Embryonic facial prominence (tissue), 1 donor: ENCODE data around the gene GALNT18.

Source experiments
- DNase-seq: peaks from one replicate; pipeline ENCODE4 v3.0.0-alpha.2; 2016; ENCODE audit errors: extremely low spot score

The GALNT18 gene

GRCh38 chr11:11436715-11437313, 185.0 kb downstream of the GALNT18 start:
- no peak for DNase-seq

DNA sequence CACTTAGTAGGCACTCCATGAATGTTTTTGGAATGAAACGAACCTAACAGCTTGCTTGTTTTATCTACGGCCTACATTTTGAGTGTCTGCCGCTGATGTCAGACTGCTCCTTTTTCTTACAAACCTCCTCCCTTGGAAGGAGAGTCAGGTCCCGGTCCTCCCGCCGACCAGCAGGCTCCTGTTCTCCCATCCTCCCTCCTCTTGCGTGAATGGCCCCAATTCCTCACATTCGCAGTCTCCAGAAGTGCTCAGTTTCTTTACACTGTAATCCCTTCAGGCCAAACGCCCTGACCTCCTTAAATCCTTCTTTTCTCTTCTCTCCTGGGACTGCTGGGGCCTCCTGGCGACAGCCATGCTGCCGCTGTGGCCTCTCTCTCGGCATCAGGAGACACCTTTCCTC, 186.2 kb downstream of the GALNT18 start:
- no peak for DNase-seq

GRCh38 chr11:11433960-11434359, 187.8 kb downstream of the GALNT18 start:
- no peak for DNase-seq

DNA sequence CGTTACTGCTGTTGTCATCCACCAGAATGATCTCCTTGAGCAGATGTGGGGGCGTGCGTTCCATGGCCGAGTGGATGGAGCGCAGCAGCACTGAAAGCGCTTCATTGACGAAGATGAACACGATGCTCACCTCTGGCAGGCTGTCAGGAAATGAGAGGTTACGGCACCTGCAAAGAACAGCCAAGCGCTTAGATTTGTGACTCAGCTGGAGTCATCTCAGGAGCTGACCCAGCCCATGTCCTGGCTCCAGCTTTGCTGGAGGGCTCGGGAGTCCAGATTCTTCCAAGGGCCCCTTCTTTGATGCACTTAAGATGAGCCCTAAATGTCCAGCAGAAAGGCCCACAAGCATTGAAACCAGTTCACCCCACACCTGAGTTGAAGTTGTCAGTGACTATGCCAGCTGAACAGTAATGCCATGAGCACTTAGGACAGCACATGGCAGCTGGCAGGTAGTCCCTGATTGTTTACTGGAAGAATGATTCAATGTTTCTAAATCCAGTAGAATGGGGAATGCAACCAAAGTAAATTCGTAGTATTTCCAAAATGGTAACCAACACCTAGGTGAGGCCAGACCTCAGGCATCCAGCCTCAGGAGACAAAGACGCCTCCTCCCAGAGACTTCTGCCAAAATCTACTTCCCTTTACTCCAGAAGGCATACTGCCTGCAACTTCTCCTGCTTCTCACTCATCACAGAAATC, 189.0 kb downstream of the GALNT18 start:
- DNase-seq, result no peak

DNA sequence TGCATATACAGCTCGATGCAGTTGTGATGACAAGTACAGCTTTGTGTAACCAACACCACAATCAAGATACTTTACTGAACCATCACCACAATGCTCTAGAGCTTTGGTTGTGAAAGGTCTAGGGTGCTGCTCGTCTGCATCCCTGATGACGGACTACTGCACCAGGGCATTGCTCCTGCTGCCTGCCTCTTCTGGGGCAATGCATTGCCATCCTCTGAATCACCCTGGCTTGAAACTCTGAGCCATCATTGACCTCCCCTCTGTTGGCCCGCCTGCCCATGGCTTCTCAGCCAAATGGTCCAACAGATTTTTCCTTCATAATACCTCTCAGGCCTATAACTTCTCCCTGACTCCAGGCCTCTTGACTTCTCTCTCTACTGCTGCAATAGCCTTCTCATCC, 191.4 kb downstream of the GALNT18 start:
- DNase-seq, result no peak

DNA sequence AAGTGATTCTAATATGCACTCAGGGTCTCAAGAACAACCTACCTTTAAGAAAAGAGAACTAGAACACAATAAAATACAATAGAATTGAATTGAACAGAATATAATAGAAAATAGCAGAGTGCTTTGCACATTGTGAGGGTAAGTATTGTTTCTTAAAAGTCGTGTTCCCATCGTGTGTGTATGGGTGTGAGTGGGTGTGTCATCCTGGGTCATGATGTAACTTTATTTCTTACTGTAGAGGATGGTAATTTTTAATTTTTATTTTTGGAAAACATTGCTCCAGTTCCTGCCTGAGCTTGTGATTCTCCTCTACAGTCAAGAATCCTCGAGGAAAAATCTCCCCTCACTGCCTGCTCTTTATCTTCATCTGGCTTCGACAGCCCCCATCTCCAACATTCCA, 193.1 kb downstream of the GALNT18 start:
- DNase-seq, result no peak

GRCh38 chr11:11427542-11427941, 194.3 kb downstream of the GALNT18 start:
- no peak for DNase-seq

GRCh38 chr11:11427140-11427539, 194.7 kb downstream of the GALNT18 start:
- DNase-seq, result no peak

GRCh38 chr11:11426226-11426952, 195.4 kb downstream of the GALNT18 start:
- DNase-seq, result no peak

DNA sequence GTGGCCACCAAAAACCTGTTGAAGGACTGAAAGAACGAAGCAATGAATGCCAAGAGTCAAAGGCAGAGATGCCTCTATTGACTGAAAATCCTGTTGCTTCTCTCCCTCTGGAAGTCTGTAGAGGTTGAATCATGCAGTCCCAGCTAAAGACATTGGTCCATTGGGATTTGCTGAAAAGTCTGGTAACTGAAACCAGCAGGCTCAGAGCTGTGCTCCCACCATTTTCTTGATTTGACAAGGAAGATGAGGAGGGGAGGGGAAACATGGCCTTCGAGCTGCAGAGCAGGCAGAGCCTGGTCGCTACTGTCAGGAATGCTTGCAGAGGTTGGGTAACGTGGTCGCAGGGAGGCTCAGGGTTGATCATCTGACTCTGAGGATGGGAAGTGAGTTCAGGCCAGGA, 196.0 kb downstream of the GALNT18 start:
- no peak for DNase-seq

DNA sequence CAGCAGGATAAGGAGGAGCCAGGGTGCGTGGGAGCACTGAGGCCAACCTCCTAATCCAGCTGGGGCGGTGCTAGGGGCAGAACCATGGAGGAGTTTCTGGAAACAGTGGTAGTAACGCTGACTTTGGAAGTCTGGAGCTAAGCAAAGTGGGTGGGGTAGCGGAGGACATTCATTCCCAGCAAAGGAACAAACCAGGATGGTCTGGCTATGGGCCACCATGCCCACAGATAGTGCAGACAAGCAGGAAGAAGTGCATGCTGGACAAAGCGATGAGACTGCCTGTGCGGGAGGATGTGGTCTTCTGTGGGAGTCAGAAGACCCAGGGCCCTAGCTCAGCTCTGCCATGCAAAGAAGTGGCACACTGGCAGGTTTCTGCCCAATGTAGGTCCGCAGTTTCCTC, 197.1 kb downstream of the GALNT18 start:
- no peak for DNase-seq

GRCh38 chr11:11422411-11423128, 199.2 kb downstream of the GALNT18 start:
- DNase-seq, result no peak

DNA sequence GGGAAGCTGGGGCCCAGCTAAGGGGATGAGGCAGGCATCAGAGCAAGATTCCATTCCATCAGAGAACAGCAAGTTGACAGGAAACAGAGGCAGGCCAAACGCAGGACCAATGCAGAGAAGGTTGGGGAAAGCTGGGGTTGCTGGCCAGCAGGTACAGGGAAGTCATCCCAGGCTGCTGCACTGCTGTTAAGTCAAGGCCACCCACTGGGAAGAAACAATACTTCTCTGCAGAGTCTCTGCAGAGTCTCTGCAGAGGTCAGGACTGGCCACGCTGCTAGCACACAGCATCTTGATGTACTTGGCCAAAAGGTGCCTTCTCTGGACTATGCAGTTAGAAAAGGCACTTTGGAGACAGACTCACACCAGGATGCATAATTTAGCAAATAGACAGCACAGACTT, 200.3 kb downstream of the GALNT18 start:
- DNase-seq, result no peak

DNA sequence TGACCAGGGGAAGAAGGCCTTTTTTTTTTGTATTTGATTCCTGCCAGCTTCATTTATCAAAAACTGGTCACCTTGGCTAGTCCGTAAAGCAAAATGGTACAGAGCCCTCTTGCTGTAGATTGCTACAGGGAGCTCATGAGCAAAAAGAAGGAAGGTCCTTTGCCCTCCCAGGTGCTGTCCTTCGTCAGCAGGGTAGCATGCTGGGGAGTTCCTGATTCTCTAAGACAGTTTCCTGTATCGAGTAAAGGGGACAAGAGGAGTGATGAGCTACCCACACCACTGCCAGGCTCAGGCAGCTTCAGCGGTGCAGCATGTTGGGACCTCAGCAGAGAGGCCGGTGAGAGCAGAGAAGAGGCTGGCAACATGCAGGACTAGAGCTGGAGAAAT, 200.9 kb downstream of the GALNT18 start:
- DNase-seq, result no peak

DNA sequence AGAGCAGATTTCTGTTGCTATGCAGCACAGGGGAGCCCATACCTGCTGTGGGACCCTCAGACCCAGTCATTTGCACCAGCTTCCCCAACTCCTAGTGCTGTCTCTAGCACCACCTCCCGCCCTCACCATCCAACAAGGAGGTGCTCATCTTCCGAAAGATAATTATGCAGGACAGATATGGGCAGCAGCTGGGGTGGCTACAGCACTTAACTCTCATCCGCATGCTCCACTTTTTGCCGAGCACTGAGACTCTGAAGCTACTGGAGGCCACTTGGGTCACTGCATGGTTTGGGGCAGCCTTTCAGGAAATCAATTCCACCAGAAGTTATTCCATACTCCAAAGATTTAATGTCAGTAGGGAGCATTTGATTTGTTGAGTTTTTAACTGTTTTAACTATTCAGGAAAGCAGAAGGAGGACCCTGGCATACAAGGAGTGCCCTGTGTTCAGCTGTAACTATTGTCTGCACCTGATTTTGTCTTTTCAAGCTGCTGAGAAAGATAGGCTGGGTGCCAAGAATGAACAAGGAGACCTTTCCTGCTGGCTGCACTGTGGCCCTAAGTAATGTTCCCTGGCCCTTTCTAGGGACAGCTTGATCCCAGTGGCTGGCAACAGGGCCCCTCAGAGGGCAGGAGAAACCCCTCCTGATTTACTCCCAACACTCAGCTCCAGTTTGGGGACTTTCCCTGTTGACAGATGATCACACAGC, 201.5 kb downstream of the GALNT18 start:
- no peak for DNase-seq

GRCh38 chr11:11419747-11420146, 202.1 kb downstream of the GALNT18 start:
- DNase-seq, result no peak

DNA sequence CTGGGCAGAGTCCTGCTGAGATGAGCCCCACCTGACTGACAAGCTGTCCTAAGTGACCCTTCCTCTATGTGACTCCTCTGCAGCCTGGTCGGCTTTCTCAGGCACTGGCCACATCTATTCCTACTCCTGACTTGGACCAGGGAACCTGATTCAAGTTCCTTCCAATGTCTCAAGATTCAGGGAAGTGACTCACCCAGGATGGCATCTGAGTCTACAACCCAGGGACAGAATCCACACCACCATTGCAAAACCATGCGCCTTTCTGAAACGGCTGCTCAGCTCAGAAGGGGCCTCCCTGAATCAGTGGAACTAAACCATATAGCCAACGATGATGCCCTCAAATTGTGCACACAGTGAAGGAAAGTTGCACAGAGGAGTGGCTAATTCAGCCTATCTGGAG, 204.9 kb downstream of the GALNT18 start:
- DNase-seq, result no peak

DNA sequence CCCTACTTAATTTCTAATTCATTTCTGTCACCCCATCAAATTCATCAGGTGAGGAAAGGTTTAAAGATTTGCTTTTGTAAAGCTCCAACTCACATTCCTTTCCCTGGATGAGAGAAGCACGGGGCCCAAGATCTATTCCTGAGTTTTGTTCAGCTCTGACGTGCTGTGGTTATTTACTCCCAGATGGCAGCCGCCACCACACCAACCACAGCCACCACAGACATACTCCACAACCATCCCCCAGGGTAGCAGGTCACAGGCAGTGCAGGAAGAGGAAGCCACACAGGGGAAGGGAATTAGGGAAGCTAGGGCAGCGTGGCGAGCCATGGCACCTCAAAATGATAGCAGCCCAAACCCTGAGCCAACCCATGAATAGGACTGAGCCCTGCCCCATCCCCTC, 205.3 kb downstream of the GALNT18 start:
- DNase-seq, result no peak

DNA sequence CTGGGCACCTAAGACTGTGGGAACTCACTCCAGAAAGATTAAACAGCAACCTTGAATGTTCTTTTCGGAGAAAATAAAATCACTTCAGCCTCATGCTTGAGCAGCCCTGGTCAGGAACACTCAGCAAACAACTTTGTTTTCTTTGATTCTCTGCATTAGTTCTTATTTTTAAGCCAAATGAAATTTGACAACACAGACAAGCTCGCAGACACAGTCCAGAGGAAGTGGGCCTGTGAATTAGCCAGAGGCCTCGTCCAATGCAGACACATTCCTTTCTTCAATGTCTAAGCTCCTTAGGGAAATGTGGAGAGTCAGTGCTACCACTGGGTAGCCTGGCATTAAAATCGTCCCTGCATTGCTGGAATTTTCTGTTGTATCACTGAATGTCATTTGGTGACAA, 205.9 kb downstream of the GALNT18 start:
- DNase-seq, result no peak

DNA sequence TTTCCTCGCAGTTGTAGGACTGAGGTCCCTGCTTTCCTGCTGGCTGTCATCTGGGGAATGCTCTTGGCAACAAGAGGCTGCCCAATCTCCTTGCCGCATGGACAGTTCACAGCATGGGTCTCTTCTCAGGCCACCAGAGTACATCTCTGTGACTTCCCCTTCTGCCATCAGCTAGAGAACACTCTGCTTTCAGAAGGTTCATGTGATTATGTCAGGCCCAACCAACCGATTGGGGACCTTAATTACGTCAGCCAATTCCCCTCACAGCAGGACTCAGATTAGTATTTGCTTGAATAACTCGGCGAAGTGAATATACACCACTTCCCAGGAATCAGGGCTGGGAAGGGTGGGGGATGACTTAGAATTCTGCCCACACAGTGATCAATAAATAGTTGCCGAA, 206.8 kb downstream of the GALNT18 start:
- no peak for DNase-seq

GRCh38 chr11:11413776-11414175, 208.0 kb downstream of the GALNT18 start:
- no peak for DNase-seq

DNA sequence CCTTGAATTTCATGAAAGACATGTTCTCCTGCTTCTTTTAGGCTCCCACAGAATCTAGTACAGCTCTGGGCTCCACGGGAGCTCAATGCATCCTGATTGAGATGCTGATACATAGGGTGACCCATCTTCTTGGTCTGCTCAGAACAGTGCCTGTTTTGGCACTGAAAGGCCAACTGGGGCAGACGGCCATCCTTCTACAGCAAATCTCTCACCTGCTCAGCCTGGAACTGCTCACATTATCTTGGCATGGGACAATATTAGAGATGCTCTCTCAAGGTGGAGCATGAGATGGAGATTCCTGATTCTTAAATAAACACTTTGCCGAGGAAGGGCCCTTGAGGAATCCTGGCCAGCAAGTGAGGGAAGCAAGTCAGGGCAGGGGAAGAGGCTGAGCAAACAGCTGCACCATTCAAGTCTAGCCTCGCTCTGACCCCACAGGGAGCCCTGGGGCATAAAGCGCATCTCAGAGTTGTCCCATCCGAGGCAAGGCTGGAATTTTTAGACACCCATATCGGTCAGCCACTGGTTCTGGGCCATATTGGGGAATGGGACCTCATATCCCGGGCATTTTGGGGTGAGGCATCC, 210.3 kb downstream of the GALNT18 start:
- DNase-seq, result no peak
